NCI-H526 (cell line): ENCODE measurements around the gene CTDSP1.

Experiments used
- DNase-seq, 2 experiments: peaks; one replicate each; lab custom pipeline; 2025; lab: John Stamatoyannopoulos, UW

Gene CTDSP1, protein sequence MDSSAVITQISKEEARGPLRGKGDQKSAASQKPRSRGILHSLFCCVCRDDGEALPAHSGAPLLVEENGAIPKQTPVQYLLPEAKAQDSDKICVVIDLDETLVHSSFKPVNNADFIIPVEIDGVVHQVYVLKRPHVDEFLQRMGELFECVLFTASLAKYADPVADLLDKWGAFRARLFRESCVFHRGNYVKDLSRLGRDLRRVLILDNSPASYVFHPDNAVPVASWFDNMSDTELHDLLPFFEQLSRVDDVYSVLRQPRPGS

DNA sequence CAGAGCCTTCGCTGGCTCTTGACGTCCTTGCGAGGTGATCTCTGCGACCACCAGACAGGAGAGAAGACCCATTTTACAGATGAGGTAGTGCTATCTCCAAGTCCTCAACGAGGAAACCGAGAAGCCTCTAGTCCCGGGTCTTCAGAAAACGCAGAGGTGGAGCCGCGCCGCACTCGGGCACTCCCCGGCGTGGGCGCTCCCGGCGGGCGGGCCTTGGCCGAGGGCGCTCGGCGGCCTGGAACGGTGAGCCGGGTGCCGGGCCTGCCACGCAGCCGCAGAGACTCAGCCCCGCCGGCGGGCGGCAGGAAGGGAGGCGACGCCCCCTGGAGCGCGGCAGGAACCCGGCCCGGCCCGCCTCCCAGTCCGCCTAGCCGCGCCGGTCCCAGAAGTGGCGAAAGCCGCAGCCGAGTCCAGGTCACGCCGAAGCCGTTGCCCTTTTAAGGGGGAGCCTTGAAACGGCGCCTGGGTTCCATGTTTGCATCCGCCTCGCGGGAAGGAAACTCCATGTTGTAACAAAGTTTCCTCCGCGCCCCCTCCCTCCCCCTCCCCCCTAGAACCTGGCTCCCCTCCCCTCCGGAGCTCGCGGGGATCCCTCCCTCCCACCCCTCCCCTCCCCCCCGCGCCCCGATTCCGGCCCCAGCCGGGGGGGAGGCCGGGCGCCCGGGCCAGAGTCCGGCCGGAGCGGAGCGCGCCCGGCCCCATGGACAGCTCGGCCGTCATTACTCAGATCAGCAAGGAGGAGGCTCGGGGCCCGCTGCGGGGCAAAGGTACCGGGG, at the start of gene CTDSP1:
CTDSP1 (plus strand) TSS at position 478 of the 776 bp plus-strand sequence; CDS start at position 701, 223 bp downstream.
- peak; percentile 79 to 97 for DNase-seq

- DNase-seq: no peak
Observed at GRCh38 chr2:218354045-218354444, 45.6 kb upstream of the CTDSP1 start.

DNA sequence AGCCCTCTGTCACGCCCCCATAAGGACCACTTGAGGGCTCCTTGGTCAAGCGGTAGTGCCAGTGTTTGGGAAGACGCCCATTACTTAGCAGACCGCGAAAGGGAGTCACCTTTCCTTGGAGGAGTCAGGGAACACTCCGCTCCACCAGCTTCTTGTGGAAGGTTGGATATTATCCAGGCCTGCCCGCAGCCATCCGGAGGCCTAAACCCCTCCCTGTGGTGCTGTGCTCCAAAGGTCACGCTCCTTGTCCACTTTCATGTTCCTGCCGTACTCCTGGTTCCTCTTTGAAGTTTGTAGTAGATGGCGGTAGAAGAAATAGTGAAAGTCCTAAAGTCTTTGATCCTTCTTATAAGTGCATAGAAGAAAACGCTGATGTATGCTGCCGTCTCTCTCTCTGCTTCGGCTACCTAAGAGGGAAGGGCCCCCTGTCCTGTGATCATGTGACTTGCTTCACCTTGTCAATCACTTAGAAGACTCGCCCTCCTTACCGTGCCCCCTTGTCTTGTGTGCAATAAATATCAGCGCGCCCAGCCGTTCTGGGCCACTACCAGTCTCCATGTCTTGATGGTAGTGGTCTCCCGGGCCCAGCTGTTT, 44.7 kb upstream of the CTDSP1 start:
- DNase-seq: no peak

DNA sequence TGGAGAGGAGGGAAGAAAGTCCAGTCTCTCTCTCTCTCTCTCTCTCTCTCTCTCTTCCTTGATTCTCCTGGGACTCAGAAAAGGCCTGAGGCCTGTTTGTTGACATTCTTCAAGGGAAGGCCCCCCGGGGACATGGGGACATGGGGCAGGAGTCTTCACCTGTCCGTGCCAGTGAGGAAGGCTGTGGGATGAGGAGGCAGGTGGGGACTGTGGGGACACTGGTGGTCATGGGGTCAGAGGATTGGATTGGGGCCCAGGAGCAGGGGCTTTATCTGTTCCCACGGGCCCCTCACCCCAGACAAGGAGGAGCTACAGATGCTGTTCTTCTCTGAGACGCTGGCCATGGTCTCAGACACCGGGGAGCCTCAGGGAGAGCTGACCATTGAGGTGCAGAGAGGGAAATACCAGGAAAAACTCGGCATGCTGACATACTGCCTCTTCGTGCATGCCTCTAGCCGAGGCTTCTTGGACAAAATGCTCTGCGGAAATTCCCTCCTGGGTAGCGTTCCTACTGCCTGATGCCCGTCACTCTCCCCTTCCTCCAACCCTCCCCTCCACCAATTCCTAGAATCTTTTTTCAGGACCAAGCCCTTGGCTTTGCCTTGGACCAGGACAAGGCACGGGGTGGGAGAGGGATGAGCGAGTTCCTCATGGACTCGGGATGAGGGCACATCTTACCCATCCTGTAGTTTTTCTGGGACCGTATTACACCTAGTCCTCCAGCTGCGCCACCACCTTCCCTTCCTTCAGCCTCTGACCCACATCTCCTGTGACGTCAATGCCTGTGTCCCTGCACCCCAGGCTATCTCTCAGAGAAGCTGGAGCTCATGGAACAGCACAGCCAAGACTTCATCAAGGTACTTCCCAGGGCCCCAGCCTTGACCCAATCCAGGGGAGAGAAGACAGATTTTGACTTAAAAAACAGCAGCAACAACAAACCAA, 42.2 kb upstream of the CTDSP1 start:
- no peak for DNase-seq

- no peak for DNase-seq
Observed at GRCh38 chr2:218360453-218360852, 39.2 kb upstream of the CTDSP1 start.

GRCh38 chr2:218362606-218363005, 37.1 kb upstream of the CTDSP1 start:
- no peak for DNase-seq

- no peak for DNase-seq
Observed at GRCh38 chr2:218363736-218364135, 35.9 kb upstream of the CTDSP1 start.

DNA sequence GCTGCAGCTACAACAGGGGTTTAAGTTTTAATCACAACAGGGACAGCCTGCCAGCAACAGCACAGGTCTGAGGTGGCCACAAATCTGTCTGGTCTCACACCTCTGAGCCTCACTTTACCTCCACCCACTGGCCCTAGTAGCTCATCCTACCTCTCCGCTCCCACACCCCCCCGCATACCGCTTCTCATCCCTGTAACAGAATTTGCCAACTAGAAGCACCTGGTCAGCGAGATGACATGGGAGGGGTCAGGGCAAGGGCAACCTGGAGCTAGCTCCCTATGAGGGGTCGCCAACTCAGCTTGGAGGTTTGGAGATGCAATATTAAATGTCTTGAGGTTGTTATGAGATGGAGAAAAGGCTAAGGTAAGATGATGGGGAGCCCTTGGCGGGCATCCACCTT, 35.5 kb upstream of the CTDSP1 start:
- no peak for DNase-seq

DNA sequence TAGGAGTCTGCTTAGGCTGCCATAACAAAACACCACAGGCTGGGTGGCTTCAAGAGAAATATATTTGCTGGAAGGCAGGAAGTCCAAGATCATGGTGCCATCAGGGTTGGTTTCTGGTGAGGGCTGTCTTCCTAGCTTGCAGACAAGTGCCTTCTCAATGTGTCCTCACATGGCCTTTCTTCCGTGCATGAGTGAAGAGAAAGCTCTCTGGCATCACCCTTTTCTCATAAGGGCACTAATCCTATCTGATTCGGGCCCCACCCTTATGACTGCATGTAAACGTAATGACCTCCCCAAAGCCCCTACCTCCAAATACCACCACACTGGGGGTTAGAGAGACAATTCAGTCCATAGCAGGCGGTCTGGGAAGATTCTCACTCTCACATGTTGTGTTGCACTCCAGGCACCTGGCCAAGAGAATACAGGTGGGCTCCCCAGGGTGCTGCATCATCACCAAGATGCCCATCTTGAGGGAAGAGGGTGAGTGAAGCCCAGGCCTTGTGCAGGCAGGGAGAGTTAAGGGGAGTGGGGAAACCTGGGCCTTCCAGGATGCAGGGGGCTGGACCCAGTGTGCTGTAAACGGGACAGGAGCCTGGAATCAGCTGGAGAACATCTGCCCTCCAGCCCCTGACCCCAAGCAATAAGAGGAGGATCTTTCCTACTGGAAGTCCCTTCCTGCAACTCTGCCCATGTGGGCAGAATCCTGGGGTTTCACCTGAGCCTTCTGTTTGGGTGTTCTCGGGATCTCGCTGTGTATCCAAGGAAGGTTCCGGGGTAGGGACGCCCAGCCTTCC, 32.9 kb upstream of the CTDSP1 start:
- DNase-seq: no peak

DNA sequence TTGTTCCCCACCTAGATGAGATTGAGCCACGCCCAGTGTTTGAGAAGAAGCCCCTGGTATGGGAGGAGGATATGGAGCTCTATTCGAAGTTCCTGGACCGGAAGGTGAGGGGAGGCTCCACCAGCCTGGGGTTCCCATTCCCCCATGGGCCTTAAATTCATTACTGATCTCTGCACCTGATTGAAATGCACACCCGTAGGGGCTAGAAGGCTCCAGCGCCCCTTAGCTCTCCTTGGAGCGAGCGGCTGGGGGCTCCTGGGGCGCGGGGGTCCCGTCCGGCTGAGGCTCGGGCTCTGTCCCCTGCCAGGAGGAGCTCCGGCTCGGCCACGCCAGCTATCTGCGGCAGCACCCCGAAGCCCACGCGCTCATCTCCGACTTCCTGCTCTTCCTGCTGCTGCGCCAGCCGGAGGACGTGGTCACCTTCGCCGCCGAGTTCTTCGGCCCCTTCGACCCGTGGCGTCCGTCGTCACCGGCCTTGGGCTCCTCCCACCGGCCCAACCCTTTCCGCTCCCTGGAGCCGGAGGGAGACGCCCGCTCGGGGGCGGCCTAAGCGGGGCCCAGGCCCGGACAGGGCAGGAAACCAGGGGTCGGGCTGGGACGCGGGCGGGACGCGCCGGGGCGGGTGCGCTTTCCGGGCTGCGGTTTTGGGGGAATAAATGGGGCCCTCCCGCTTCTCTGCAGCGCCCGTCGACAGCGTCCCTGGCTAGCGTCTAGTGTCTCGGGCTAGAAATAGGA, 32.1 kb upstream of the CTDSP1 start:
- peak in 1 of 2 experiments; percentile 38 for DNase-seq

DNA sequence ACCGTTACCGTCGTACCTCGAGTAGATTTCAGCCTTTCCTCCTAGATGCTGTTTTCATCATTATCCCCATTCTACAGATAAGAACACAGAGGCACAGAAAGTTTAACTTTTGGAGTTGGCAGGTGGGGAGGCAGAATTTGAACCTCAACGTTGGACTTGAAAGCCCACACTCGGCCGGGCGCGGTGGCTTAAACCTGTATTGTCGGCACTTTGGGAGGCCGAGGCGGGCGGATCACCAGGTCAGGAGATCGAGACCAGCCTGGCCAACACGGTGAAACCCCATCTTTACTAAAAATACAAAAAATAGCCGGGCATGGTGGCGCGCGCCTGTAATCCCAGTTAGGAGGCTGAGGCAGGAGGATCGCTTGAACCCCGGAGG, 31.5 kb upstream of the CTDSP1 start:
- no peak for DNase-seq

GRCh38 chr2:218368621-218369153, 31.0 kb upstream of the CTDSP1 start:
- no peak for DNase-seq

- DNase-seq: no peak
Observed at GRCh38 chr2:218369330-218369729, 30.3 kb upstream of the CTDSP1 start.

DNA sequence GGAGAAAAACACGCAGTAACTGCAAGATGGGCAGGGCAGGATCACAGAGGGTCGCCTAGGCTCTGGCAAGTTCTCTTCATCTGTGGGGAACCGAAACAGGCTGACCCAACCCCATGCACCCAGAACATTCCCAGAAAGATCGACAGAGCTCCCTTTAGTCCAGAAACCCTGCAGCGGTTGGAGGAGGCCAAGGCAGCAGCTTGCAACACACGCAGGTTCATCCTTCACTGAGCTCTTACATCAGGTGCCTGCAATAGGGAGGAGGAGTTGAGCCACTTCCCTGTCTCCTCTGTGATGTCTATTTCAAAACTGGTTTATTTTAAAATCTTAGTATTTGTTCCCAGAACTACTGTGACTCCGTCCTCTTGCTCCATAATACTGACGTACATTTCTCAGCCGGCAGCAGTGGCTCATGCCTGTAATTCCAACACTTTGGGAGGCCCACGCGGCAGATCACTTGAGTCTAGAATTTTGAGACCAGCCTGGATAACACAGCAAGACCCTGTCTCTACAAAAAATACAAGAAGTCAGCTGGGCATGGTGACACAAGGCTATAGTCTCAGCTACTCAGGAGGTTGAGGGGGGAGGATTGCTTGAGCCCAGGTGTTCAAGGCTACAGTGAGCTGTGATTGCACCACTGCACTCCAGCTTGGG, 29.1 kb upstream of the CTDSP1 start:
- DNase-seq: no peak

GRCh38 chr2:218371983-218372350, 27.7 kb upstream of the CTDSP1 start:
- no peak for DNase-seq

DNA sequence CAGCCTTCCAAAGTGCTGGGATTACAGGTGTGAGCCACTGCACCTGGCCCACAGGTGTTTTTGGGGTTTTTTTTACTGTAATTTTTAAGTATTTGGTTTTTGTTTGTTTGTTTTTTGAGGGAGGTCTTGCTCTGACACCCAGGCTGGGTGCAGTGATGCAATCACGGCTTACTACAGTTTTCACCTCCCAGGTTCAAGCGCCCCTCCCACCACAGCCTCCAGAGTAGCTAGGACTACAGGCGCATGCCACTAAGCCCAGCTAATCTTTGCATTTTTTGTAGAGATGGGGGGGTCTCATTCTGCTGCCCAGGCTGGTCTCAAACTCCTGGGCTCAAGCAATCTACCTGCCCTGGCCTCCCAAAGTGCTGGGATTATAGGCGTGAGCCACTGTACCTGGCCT, 24.9 kb upstream of the CTDSP1 start:
- no peak for DNase-seq

DNA sequence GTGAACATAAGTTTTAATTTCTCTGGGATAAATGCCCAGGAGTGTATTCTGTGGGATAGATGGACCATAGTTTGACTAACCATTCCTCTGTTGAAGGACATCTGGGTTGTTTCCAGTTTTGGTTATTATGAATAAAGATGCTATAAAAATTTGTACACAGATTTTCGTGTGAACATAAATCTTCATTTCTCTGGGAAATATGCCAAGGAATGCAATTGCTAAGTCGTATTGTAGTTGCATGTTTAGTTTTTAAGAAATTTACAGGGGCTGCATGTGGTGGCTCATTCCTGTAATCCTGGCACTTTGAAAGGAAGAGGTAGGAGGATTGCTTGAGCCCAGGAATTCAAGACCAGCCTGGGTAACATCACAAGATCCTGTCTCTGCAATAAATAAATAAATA, 24.5 kb upstream of the CTDSP1 start:
- DNase-seq: no peak

DNA sequence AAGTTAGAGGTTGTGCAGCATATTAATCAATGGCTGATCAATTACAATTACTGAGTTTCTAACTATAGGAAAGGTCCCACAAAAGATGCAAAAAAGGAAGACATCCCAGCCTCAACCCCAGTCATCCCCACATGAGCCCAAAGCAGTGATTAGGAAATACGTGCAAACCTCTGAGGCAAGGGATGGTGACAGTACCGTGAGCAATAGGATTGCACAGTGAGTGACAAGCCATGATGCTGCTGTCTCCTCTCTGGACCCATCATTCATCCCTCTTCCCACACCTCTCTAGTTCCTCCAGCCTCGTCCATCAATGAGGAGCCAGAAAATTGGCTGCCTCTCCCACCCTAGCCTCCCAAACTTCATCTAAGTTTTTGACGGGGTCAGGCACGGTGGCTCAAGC, 21.6 kb upstream of the CTDSP1 start:
- no peak for DNase-seq

GRCh38 chr2:218381916-218382366, 17.7 kb upstream of the CTDSP1 start, which contains the start of gene SLC11A1:
TSS of gene SLC11A1 (plus strand) at chr2:218382273. CDS start at chr2:218382369, 96 bp downstream.
- no peak for DNase-seq

DNA sequence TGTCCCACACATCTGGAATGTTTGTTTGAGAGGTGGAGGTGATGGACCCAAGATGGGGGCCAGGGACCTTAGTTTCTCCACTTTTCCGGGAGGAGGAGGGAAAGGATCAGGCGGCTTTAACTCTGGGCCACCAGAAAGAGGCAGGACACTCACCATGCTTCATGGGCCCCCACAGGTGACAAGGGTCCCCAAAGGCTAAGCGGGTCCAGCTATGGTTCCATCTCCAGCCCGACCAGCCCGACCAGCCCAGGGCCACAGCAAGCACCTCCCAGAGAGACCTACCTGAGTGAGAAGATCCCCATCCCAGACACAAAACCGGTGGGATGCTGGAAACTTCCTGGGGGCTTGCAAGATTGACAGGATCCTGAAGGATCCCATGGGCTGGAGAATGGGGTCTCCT, 16.9 kb upstream of the CTDSP1 start:
- DNase-seq: no peak
